HCT116 (cell line): ENCODE results near the gene DPP6. TPM values are rescaled to one million over a fixed set of nuclear protein-coding genes. Genes with fewer than 3 reads are reported as not detected.

Experiments
- ATAC-seq: fragments of 200-7000 bp; cut with Tn5 transposase; 2 replicates; pipeline ENCODE4 v1.9.1; 2020; ENCODE audit warnings: mild to moderate bottlenecking, moderate library complexity
- BruUV-seq: library from RNA; stranded (reverse); fragments of 400-500 nt; replicated peaks from 2 replicates; lab custom pipeline; 2021; lab: Mats Ljungman, UMichigan
- CTCF ChIA-PET: fragments of 300-600 bp; sonication (Branson Sonifier 250); formaldehyde crosslinking; loops from one replicate; lab custom pipeline; 2021; ENCODE audit warnings: antibody characterized with exemption; lab: Charles Lee
- POLR2A ChIA-PET: fragments of 300-600, 350-600 bp; sonication (Branson Sonifier 250); formaldehyde crosslinking; loops from one replicate; lab custom pipeline; 2021; ENCODE audit warnings: antibody characterized with exemption; lab: Charles Lee
- RAD21 ChIA-PET, 2 experiments: fragments of 300-600 bp; sonication (Branson Sonifier 250); formaldehyde crosslinking; loops; one replicate each; lab custom pipeline; 2023; ENCODE audit warnings: low total read pairs in 2 of 2; ENCODE audit not compliant: uncharacterized antibody in 2 of 2, unreplicated experiment in 2 of 2, low non-redundant PET in 1 of 2; lab: Charles Lee
- DNase-seq: peaks from one replicate; pipeline ENCODE4 v3.0.0-alpha.2; 2010; ENCODE audit warnings: low read depth, low spot score
- H2AFZ ChIP-seq: fragments of 200-600 bp; shearing (Covaris generic), sonication (generic); 2 replicates; pipeline ENCODE4 v1.6.1; 2017; ENCODE audit warnings: low read depth, mixed run types, mixed read lengths, antibody characterized with exemption, low read length; ENCODE audit not compliant: poor library complexity, severe bottlenecking
- H3K27ac ChIP-seq: 2 replicates; pipeline ENCODE4 v1.5.1; 2012; ENCODE audit warnings: low read depth, low read length
- H3K27me3 ChIP-seq: fragments of 200-600 bp; sonication (generic); 2 replicates; pipeline ENCODE4 v1.6.1; 2016; ENCODE audit warnings: mixed run types, low read length, mixed read lengths; ENCODE audit not compliant: insufficient read depth
- H3K36me3 ChIP-seq, 2 experiments: fragments of 200-500 bp in 1 of 2; fragments of 200-600 bp in 1 of 2; sonication (Bioruptor generic) in 1 of 2; sonication (generic) in 1 of 2; 2 replicates each; pipeline versions ENCODE4 v1.5.1 to v1.6.1; 2014 to 2016; ENCODE audit warnings: low read length in 2 of 2, inconsistent platforms in 1 of 2, mixed read lengths in 1 of 2, mixed run types in 1 of 2; ENCODE audit not compliant: insufficient read depth in 2 of 2, control insufficient read depth in 1 of 2
- H3K4me1 ChIP-seq, 2 experiments: fragments of 200-600 bp in 1 of 2; sonication (generic) in 1 of 2; 2 replicates each; pipeline versions ENCODE4 v1.5.1 to v1.6.1; 2012 to 2017; ENCODE audit warnings: low read length in 2 of 2, inconsistent platforms in 1 of 2, mild to moderate bottlenecking in 1 of 2, mixed read lengths in 1 of 2, mixed run types in 1 of 2, moderate library complexity in 1 of 2; ENCODE audit not compliant: insufficient read depth in 2 of 2, control insufficient read depth in 1 of 2
- H3K4me2 ChIP-seq: fragments of 200-600 bp; sonication (generic); 2 replicates; pipeline ENCODE4 v1.6.1; 2017; ENCODE audit warnings: mixed run types, low read length, mixed read lengths
- H3K4me3 ChIP-seq, 2 experiments: fragments of 200-600 bp in 1 of 2; sonication (generic) in 1 of 2; replicated peaks in 1 of 2; 2 replicates each; pipeline ENCODE4 v1.5.1; 2011 to 2016; ENCODE audit warnings: low read length in 2 of 2, control low read depth in 1 of 2, low read depth in 1 of 2, mild to moderate bottlenecking in 1 of 2, mixed read lengths in 1 of 2, mixed run types in 1 of 2
- H3K79me2 ChIP-seq: fragments of 200-600 bp; sonication (generic); 2 replicates; pipeline ENCODE4 v1.6.1; 2017; ENCODE audit warnings: mild to moderate bottlenecking, mixed run types, low read length, moderate library complexity, mixed read lengths; ENCODE audit not compliant: insufficient read depth
- H3K9ac ChIP-seq: fragments of 200-600 bp; sonication (generic); 2 replicates; pipeline ENCODE4 v1.6.1; 2016; ENCODE audit warnings: low read length, mixed read lengths
- H3K9me2 ChIP-seq: fragments of 200-600 bp; sonication (generic), shearing (Covaris generic); 2 replicates; pipeline ENCODE4 v1.6.1; 2017; ENCODE audit warnings: mixed run types, mild to moderate bottlenecking, moderate library complexity; ENCODE audit not compliant: insufficient read depth
- H3K9me3 ChIP-seq, 2 experiments: fragments of 200-500 bp in 1 of 2; fragments of 200-600 bp in 1 of 2; sonication (Bioruptor generic) in 1 of 2; sonication (generic) in 1 of 2; 2 replicates each; pipeline ENCODE4 v1.6.1; 2014 to 2017; ENCODE audit warnings: low read length in 2 of 2, mixed read lengths in 2 of 2, inconsistent platforms in 1 of 2, low read depth in 1 of 2, mild to moderate bottlenecking in 1 of 2, mixed run types in 1 of 2, moderate library complexity in 1 of 2; ENCODE audit not compliant: control insufficient read depth in 1 of 2, insufficient read depth in 1 of 2
- H4K20me1 ChIP-seq: fragments of 200-600 bp; sonication (generic), shearing (Covaris generic); 2 replicates; pipeline ENCODE4 v1.6.1; 2017; ENCODE audit warnings: mixed run types, mild to moderate bottlenecking, moderate library complexity; ENCODE audit not compliant: insufficient read depth
- EGR1 ChIP-seq: IDR thresholded peaks from 2 replicates; pipeline ENCODE4 v1.6.1; 2012; ENCODE audit warnings: low read depth
- ELF1 ChIP-seq: IDR thresholded peaks from 2 replicates; pipeline ENCODE4 v1.6.1; 2012; ENCODE audit warnings: low read depth, borderline replicate concordance
- EZH2 ChIP-seq: fragments of 200-600 bp; sonication (generic); IDR thresholded peaks from 2 replicates; pipeline ENCODE4 v1.6.1; 2017; ENCODE audit warnings: antibody characterized with exemption, mixed run types
- EZH2phosphoT487 ChIP-seq: fragments of 200-600 bp; IDR thresholded peaks from 2 replicates; pipeline ENCODE4 v1.6.1; 2018; ENCODE audit warnings: antibody characterized with exemption, borderline replicate concordance
- FOSL1 ChIP-seq: IDR thresholded peaks from 2 replicates; pipeline ENCODE4 v1.6.1; 2012; ENCODE audit warnings: low read depth
- SIN3A ChIP-seq: IDR thresholded peaks from 2 replicates; pipeline ENCODE4 v1.6.1; 2012; ENCODE audit warnings: low read depth
- SP1 ChIP-seq: IDR thresholded peaks from 2 replicates; pipeline ENCODE4 v1.6.1; 2012; ENCODE audit warnings: low read depth
- SRF ChIP-seq: IDR thresholded peaks from 2 replicates; pipeline ENCODE4 v1.6.1; 2012; ENCODE audit warnings: low read depth
- TCF7L2 ChIP-seq: IDR thresholded peaks from 2 replicates; pipeline ENCODE4 v1.7.0; 2011; ENCODE audit warnings: borderline replicate concordance, inconsistent platforms; ENCODE audit not compliant: insufficient read depth, insufficient read length; ENCODE audit errors: extremely low read depth
- ZFX ChIP-seq: fragments of 450-650 bp; IDR thresholded peaks from 2 replicates; pipeline ENCODE4 v1.6.1; 2017
- intact Hi-C: fragments of 100-400 bp; cut with micrococcal nuclease; formaldehyde crosslinking; loops from 2 replicates; pipeline ENCODE4 v1.10.0; 2022
- total RNA-seq: library from RNA; stranded (reverse); gene quantifications from one replicate; pipeline ENCODE4 v1.2.1, GENCODE V29; 2021; ENCODE audit not compliant: unreplicated experiment
- TF ChIP-seq, protein P1 (sequence below): IDR thresholded peaks from 2 replicates; pipeline ENCODE4 v1.6.1; 2012
- TF ChIP-seq, protein P2 (sequence below), 3 experiments: fragments of 200-600 bp in 1 of 3; sonication (generic) in 1 of 3; IDR thresholded peaks in 2 of 3; conservative IDR thresholded peaks in 1 of 3; 2 replicates each; pipeline ENCODE4 v1.5.1; 2012 to 2017; ENCODE audit warnings: low read depth in 2 of 3, low read length in 2 of 3, antibody characterized with exemption in 1 of 3, borderline replicate concordance in 1 of 3, control low read depth in 1 of 3, mild to moderate bottlenecking in 1 of 3, mixed read lengths in 1 of 3, mixed run types in 1 of 3, moderate library complexity in 1 of 3; ENCODE audit not compliant: insufficient read depth in 1 of 3

DPP6 gene
- total RNA-seq, 1 experiment from 2014 or later = not detected

DNA sequence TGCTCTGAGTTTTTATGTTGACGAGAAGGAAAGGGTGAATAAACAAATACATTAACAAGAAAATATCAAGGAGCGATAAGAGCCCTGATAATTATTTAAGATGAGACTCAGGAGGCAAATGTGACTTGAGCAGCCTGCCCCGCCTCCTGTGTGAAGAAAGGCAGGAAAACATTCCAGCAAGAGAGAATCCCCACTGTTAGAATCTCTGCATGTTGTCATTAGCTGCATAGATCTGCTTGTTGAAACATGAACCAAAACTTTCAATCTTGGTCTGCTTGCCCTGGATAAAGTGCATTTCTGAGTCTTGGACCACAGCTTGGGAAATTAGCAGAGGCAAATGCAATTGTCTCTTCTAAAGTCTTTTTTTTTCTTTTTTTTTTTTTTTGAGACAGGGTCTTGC is 120.0 kb downstream of the DPP6 start:
- no peaks in the 10 kb centered on the region for H3K9me2 ChIP-seq
- no peak for ATAC-seq
- DNase-seq = no peak
- H4K20me1 ChIP-seq = no peaks in the 10 kb centered on the region
- BruUV-seq = no TSS peak
- no peaks in the 10 kb centered on the region for H3K36me3 ChIP-seq
- no peaks in the 10 kb centered on the region for H3K27me3 ChIP-seq
- ChIA-PET RAD21 (no interaction called here), POLR2A (no interaction called here), CTCF (no interaction called here)
- no peak overlapping the region for H3K4me3 ChIP-seq
- no peak overlapping the region for H3K27ac ChIP-seq
- no peak overlapping the region for H3K4me2 ChIP-seq
- no peak overlapping the region for H2AFZ ChIP-seq
- no peaks in the 10 kb centered on the region for H3K79me2 ChIP-seq
- intact Hi-C loops = no loop called here
- TF ChIP-seq ZFX (no peak), SRF (no peak), SP1 (no peak), SIN3A (no peak), EGR1 (no peak), EZH2phosphoT487 (no peak), ELF1 (no peak), EZH2 (no peak), FOSL1 (no peak), TCF7L2 (no peak)
- TF ChIP-seq, protein P1, sequence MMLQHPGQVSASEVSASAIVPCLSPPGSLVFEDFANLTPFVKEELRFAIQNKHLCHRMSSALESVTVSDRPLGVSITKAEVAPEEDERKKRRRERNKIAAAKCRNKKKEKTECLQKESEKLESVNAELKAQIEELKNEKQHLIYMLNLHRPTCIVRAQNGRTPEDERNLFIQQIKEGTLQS = no peak
- TF ChIP-seq, protein P2, sequence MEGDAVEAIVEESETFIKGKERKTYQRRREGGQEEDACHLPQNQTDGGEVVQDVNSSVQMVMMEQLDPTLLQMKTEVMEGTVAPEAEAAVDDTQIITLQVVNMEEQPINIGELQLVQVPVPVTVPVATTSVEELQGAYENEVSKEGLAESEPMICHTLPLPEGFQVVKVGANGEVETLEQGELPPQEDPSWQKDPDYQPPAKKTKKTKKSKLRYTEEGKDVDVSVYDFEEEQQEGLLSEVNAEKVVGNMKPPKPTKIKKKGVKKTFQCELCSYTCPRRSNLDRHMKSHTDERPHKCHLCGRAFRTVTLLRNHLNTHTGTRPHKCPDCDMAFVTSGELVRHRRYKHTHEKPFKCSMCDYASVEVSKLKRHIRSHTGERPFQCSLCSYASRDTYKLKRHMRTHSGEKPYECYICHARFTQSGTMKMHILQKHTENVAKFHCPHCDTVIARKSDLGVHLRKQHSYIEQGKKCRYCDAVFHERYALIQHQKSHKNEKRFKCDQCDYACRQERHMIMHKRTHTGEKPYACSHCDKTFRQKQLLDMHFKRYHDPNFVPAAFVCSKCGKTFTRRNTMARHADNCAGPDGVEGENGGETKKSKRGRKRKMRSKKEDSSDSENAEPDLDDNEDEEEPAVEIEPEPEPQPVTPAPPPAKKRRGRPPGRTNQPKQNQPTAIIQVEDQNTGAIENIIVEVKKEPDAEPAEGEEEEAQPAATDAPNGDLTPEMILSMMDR (IDR thresholded peaks at IDR 0.05 in 2 of 3, conservative IDR thresholded peaks at IDR 0.05 in 1 of 3; ENCODE audit: borderline replicate concordance in 1 of 3, insufficient read depth in 1 of 3, low read depth in 2 of 3, low read length in 2 of 3) = no peak
- peaks cover 4 to 7% of the 10 kb centered on the region in 2 experiments; a peak in 2 of 4 replicates for H3K9me3 ChIP-seq
- no peak overlapping the region for H3K9ac ChIP-seq
- no peaks in the 10 kb centered on the region for H3K4me1 ChIP-seq
